Measurements from ENCODE around the gene CDKN2AIP. TPM values are rescaled to one million over a fixed set of nuclear protein-coding genes. Genes with fewer than 3 reads are reported as not detected.

The CDKN2AIP gene
- total and polyA plus RNA-seq, 2 donors (not counting 1 experiment from before 2014, with no cell fraction given): 13.6 to 36.0 TPM

DNA sequence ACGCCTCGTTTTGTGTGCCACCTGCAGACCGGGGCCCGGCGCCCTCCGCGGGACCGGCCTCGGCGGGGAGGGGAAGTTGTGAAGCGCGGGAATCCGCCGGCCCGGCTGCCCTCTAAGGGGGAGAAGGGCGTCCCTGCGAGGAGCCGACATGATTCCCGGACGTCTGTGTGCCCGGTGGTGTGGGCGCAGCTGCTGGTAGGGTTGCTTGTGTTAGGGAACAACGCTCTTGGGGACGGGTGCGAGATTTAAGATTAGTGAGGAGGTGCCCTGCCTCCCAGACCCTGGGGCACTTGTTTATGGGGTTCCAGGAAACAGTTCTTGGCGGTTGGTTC, 627 bp downstream of the CDKN2AIP start:
- Histone ChIP-seq H3K4me1 (ENCODE audit: control insufficient read depth in 2 of 2, insufficient read depth in 2 of 2, low read length in 2 of 2) (peaks cover 14 to 22% of the 10 kb centered on the region in 2 donors), H3K9me3 (ENCODE audit: control extremely low read depth in 1 of 3, control insufficient read depth in 2 of 3, insufficient read depth in 1 of 3, low read length in 2 of 3) (no peaks in the 10 kb centered on the region), H3K79me2 (ENCODE audit: control insufficient read depth, insufficient read depth, low read length) (peaks cover 31% of the 10 kb centered on the region), H3K36me3 (replicated peaks in 1 of 2; ENCODE audit: control extremely low read depth in 1 of 2, control insufficient read depth in 1 of 2, extremely low read depth in 1 of 2, insufficient read depth in 2 of 2, low read length in 1 of 2) (peaks cover 19 to 32% of the 10 kb centered on the region in 2 experiments), H4K20me1 (ENCODE audit: control insufficient read depth, insufficient read depth, low read length, poor library complexity, severe bottlenecking) (peaks cover 33% of the 10 kb centered on the region), H2AFZ (ENCODE audit: insufficient read depth, low read depth, low read length, poor library complexity, severe bottlenecking) (peak overlapping the region; percentile 98), H3K4me3 (ENCODE audit: control extremely low read depth in 1 of 5, extremely low read depth in 1 of 5, insufficient read depth in 1 of 5, low read depth in 2 of 5, low read length in 4 of 5) (peak overlapping the region; percentile 79 to 93 (median 82)), H3K27me3 (replicated peaks in 1 of 4; ENCODE audit: control extremely low read depth in 1 of 4, control insufficient read depth in 3 of 4, insufficient read depth in 4 of 4, low read length in 3 of 4) (no peaks in the 10 kb centered on the region), H3K27ac (ENCODE audit: low read length in 2 of 2) (peak overlapping the region; percentile 78 to 95), H3K4me2 (replicated peaks; ENCODE audit: low read depth, low read length, poor library complexity, severe bottlenecking) (peak overlapping the region; percentile 95), H3K9ac (ENCODE audit: low read length) (peak overlapping the region; percentile 90)
- Mint-ChIP-seq H3K4me1 (peaks cover 35% of the 10 kb centered on the region), H3K9me3 (ENCODE audit: insufficient read depth) (no peaks in the 10 kb centered on the region), H3K4me3 (peak overlapping the region; percentile 98), H3K27me3 (no peaks in the 10 kb centered on the region), H3K27ac (peak overlapping the region; percentile 99)
- TF ChIP-seq, protein P1, sequence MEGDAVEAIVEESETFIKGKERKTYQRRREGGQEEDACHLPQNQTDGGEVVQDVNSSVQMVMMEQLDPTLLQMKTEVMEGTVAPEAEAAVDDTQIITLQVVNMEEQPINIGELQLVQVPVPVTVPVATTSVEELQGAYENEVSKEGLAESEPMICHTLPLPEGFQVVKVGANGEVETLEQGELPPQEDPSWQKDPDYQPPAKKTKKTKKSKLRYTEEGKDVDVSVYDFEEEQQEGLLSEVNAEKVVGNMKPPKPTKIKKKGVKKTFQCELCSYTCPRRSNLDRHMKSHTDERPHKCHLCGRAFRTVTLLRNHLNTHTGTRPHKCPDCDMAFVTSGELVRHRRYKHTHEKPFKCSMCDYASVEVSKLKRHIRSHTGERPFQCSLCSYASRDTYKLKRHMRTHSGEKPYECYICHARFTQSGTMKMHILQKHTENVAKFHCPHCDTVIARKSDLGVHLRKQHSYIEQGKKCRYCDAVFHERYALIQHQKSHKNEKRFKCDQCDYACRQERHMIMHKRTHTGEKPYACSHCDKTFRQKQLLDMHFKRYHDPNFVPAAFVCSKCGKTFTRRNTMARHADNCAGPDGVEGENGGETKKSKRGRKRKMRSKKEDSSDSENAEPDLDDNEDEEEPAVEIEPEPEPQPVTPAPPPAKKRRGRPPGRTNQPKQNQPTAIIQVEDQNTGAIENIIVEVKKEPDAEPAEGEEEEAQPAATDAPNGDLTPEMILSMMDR (IDR thresholded peaks at IDR 0.05): no peak
- TF ChIP-seq EZH2 (IDR thresholded peaks at IDR 0.05; ENCODE audit: borderline replicate concordance, insufficient read depth, low read depth, low read length, poor library complexity, severe bottlenecking): no peak
- intact Hi-C loops (cut with micrococcal nuclease): no loop called here
- 0% methylated on average over 26 of the region's 26 CpGs for WGBS (ENCODE audit: insufficient coverage)
- no peak for DNase-seq
- ChIA-PET CTCF (interaction anchor here (0.5 to 2.6 kb wide), 4 partner anchors 38 to 265 kb away, joined by 4 to 13 read pairs (median 8); no protein-coding TSS in a partner anchor), POLR2A (interaction anchor here (1.2 to 2.0 kb wide), 3 partner anchors 38 to 62 kb away, joined by 3 to 15 read pairs (median 14); partner anchors contain the start of gene ING2)
- ATAC-seq (ENCODE audit: low read depth): peak; percentile 5

DNA sequence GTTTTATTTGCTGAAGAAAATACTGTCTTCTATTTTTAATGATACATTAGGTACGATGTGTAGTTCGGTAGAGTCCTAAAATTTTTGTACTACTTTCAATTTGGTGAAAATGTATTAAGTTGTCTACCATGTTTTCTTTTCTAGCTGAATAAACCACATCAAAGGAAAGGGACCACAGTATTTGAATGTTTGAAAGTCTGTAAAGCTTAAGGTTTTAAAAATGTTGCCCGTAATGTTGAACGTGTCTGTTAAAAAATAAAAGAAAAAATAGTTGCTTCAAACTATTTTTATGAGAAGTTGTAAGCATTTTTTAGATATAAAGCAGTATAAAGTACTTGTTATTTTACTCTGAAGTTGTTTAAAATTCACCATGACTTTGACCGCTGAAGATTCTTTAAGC, 3.2 kb downstream of the CDKN2AIP start:
- intact Hi-C loops (cut with micrococcal nuclease): no loop called here
- DNase-seq (no peak), ATAC-seq (ENCODE audit: low read depth) (no peak)
- H3K4me1 ChIP-seq (ENCODE audit: control insufficient read depth in 2 of 2, insufficient read depth in 2 of 2, low read length in 2 of 2): peaks cover 14 to 22% of the 10 kb centered on the region in 2 donors
- H3K27ac Mint-ChIP-seq: no peak overlapping the region
- H3K79me2 ChIP-seq (ENCODE audit: control insufficient read depth, insufficient read depth, low read length): peaks cover 36% of the 10 kb centered on the region
- peaks cover 22 to 39% of the 10 kb centered on the region in 2 experiments for H3K36me3 ChIP-seq (replicated peaks in 1 of 2; ENCODE audit: control extremely low read depth in 1 of 2, control insufficient read depth in 1 of 2, extremely low read depth in 1 of 2, insufficient read depth in 2 of 2, low read length in 1 of 2)
- ChIA-PET POLR2A (no interaction called here), CTCF (no interaction called here)
- H3K4me3 Mint-ChIP-seq: no peak overlapping the region
- no peaks in the 10 kb centered on the region for H3K9me3 Mint-ChIP-seq (ENCODE audit: insufficient read depth)
- no peaks in the 10 kb centered on the region for H3K9me3 ChIP-seq (ENCODE audit: control extremely low read depth in 1 of 3, control insufficient read depth in 2 of 3, insufficient read depth in 1 of 3, low read length in 2 of 3)
- H4K20me1 ChIP-seq (ENCODE audit: control insufficient read depth, insufficient read depth, low read length, poor library complexity, severe bottlenecking): peaks cover 33% of the 10 kb centered on the region
- peaks cover 35% of the 10 kb centered on the region for H3K4me1 Mint-ChIP-seq
- 50% methylated on average over 2 of the region's 5 CpGs for WGBS (ENCODE audit: insufficient coverage)
- H3K4me2 ChIP-seq (replicated peaks; ENCODE audit: low read depth, low read length, poor library complexity, severe bottlenecking): no peak overlapping the region
- no peaks in the 10 kb centered on the region for H3K27me3 Mint-ChIP-seq
- H3K27ac ChIP-seq (ENCODE audit: low read length in 2 of 2): peak overlapping the region in 1 of 2 donors; percentile 8
- H3K9ac ChIP-seq (ENCODE audit: low read length): no peak overlapping the region
- no peak overlapping the region for H3K4me3 ChIP-seq (ENCODE audit: control extremely low read depth in 1 of 5, extremely low read depth in 1 of 5, insufficient read depth in 1 of 5, low read depth in 2 of 5, low read length in 4 of 5)
- TF ChIP-seq, protein P1 (IDR thresholded peaks at IDR 0.05): no peak
- no peak for TF ChIP-seq EZH2 (IDR thresholded peaks at IDR 0.05; ENCODE audit: borderline replicate concordance, insufficient read depth, low read depth, low read length, poor library complexity, severe bottlenecking)
- no peaks in the 10 kb centered on the region for H3K27me3 ChIP-seq (replicated peaks in 1 of 4; ENCODE audit: control extremely low read depth in 1 of 4, control insufficient read depth in 3 of 4, insufficient read depth in 4 of 4, low read length in 3 of 4)
- H2AFZ ChIP-seq (ENCODE audit: insufficient read depth, low read depth, low read length, poor library complexity, severe bottlenecking): no peak overlapping the region
